K562 (cell line): ENCODE results near the gene ADCY4. TPM values are rescaled to one million over a fixed set of nuclear protein-coding genes. Genes with fewer than 3 reads are reported as not detected.

Experiments
- ATAC-seq: fragments of 200-7000 bp; cut with Tn5 transposase; 3 replicates; pipeline ENCODE4 v1.9.1; 2020; ENCODE audit warnings: moderate library complexity
- BruUV-seq: library from RNA; stranded (reverse); fragments of 400-500 nt; replicated peaks from 2 replicates; lab custom pipeline; 2021; lab: Mats Ljungman, UMichigan
- CTCF ChIA-PET: fragments of 300-600 bp; formaldehyde crosslinking; extraction: SDS; loops from one replicate; lab custom pipeline; 2021; ENCODE audit warnings: low intra/inter-chr PET ratio; lab: Yijun Ruan, JAX
- POLR2A ChIA-PET: fragments of 300-600, 350-650 bp; sonication (Branson Sonifier 250); formaldehyde crosslinking; extraction: SDS; loops from one replicate; lab custom pipeline; 2021; ENCODE audit warnings: antibody characterized with exemption, inconsistent platforms; lab: Yijun Ruan, JAX
- DNase-seq, 4 experiments: peaks; one replicate each; pipeline versions ENCODE4 v3.0.0 to v3.0.0-alpha.2; 2011 to 2018; ENCODE audit warnings: low spot score in 3 of 4, mixed read lengths in 3 of 4; ENCODE audit errors: extremely low read depth in 1 of 4
- FAIRE-seq: peaks from 2 replicates; lab custom pipeline; 2011; peaks lifted over from hg19 to GRCh38; lab: Jason Lieb, UNC
- H2AFZ ChIP-seq: 2 replicates; pipeline ENCODE4 v1.6.0; 2011; ENCODE audit warnings: low read depth, low read length, control low read depth, inconsistent platforms
- H3K27ac ChIP-seq: fragments of 200-600 bp; 3 replicates; pipeline ENCODE4 v1.8.0; 2011; ENCODE audit warnings: low read depth, mild to moderate bottlenecking, control low read depth, inconsistent platforms, low read length, moderate library complexity, mixed read lengths; ENCODE audit errors: extremely low read depth
- H3K27me3 ChIP-seq, 2 experiments: fragments of 300-600 bp in 1 of 2; 2 replicates in 1 of 2; 3 replicates in 1 of 2; pipeline versions ENCODE4 v1.6.0 to v1.8.0; 2011; ENCODE audit warnings: inconsistent platforms in 2 of 2, low read length in 2 of 2, mild to moderate bottlenecking in 1 of 2, mixed read lengths in 1 of 2, moderate library complexity in 1 of 2; ENCODE audit not compliant: control insufficient read depth in 2 of 2, insufficient read depth in 2 of 2
- H3K36me3 ChIP-seq: fragments of 300-600 bp; 3 replicates; pipeline ENCODE4 v1.8.0; 2011; ENCODE audit warnings: mild to moderate bottlenecking, low read length, inconsistent platforms; ENCODE audit not compliant: control insufficient read depth, insufficient read depth
- H3K4me1 ChIP-seq, 2 experiments: fragments of 200-600 bp in 1 of 2; replicated peaks in 1 of 2; 2 replicates in 1 of 2; 3 replicates in 1 of 2; pipeline versions ENCODE4 v1.5.1 to v1.8.0; 2011; ENCODE audit warnings: inconsistent platforms in 2 of 2, low read length in 2 of 2, mild to moderate bottlenecking in 1 of 2, mixed read lengths in 1 of 2, moderate library complexity in 1 of 2; ENCODE audit not compliant: control insufficient read depth in 2 of 2, insufficient read depth in 2 of 2
- H3K4me2 ChIP-seq: 2 replicates; pipeline ENCODE4 v1.6.1; 2011; ENCODE audit warnings: low read length, control low read depth, inconsistent platforms, mixed read lengths; ENCODE audit not compliant: insufficient read depth
- H3K4me3 ChIP-seq: fragments of 200-600 bp; sonication (generic), shearing (Covaris generic); 2 replicates; pipeline ENCODE4 v1.5.1; 2016; ENCODE audit warnings: control low read depth, inconsistent platforms
- H3K79me2 ChIP-seq: fragments of 200-600 bp; 3 replicates; pipeline ENCODE4 v1.8.0; 2011; ENCODE audit warnings: low read length, inconsistent platforms; ENCODE audit not compliant: control insufficient read depth, insufficient read depth
- H3K9ac ChIP-seq, 2 experiments: 2 replicates each; pipeline versions ENCODE4 v1.6.0 to v1.6.1; 2011; ENCODE audit warnings: low read depth in 2 of 2, low read length in 2 of 2, control low read depth in 1 of 2, inconsistent platforms in 1 of 2, mild to moderate bottlenecking in 1 of 2, mixed read lengths in 1 of 2; ENCODE audit not compliant: insufficient read depth in 1 of 2
- H3K9me1 ChIP-seq: one replicate; pipeline ENCODE4 v1.6.0; 2011; ENCODE audit warnings: inconsistent platforms, mild to moderate bottlenecking, low read length, moderate library complexity; ENCODE audit not compliant: control insufficient read depth, insufficient read depth
- H3K9me3 ChIP-seq: replicated peaks from 2 replicates; pipeline ENCODE4 v1.5.1; 2011; ENCODE audit warnings: low read depth, low read length, inconsistent platforms; ENCODE audit not compliant: control insufficient read depth, insufficient read depth
- H4K20me1 ChIP-seq: replicated peaks from 2 replicates; pipeline ENCODE4 v1.6.1; 2011; ENCODE audit warnings: low read length, inconsistent platforms, mixed read lengths; ENCODE audit not compliant: control insufficient read depth, insufficient read depth
- FOXM1 ChIP-seq, 2 experiments: fragments of 450-650 bp in 1 of 2; sonication (generic) in 1 of 2; formaldehyde crosslinking in 1 of 2; IDR thresholded peaks; 2 replicates each; pipeline versions ENCODE4 v1.6.1 to v1.9.0; 2017 to 2022; ENCODE audit warnings: low read depth in 2 of 2, mild to moderate bottlenecking in 2 of 2, missing genetic modification reagents in 1 of 2, moderate library complexity in 1 of 2
- HDAC2 ChIP-seq: fragments of 450-650 bp; IDR thresholded peaks from 2 replicates; pipeline ENCODE4 v1.6.1; 2016; ENCODE audit warnings: mild to moderate bottlenecking
- PHF8 ChIP-seq: fragments of 200-600 bp; sonication (generic); IDR thresholded peaks from 2 replicates; pipeline ENCODE4 v1.6.1; 2012; ENCODE audit warnings: mixed run types, mild to moderate bottlenecking, inconsistent platforms, low read length, moderate library complexity, borderline replicate concordance
- RBM39 ChIP-seq: fragments of 200-400 bp; formaldehyde crosslinking; optimal IDR thresholded peaks from 2 replicates; pipeline ENCODE3; 2018; ENCODE audit warnings: low read depth, low read length
- SAFB ChIP-seq: fragments of 200-400 bp; formaldehyde crosslinking; IDR thresholded peaks from 2 replicates; pipeline ENCODE4 v1.6.1; 2017; ENCODE audit warnings: low read depth, low read length, borderline replicate concordance
- U2AF2 ChIP-seq: fragments of 200-400 bp; formaldehyde crosslinking; optimal IDR thresholded peaks from 2 replicates; pipeline ENCODE3; 2017; ENCODE audit warnings: low read depth, mild to moderate bottlenecking, low read length
- ZBTB7A ChIP-seq: IDR thresholded peaks from 2 replicates; pipeline ENCODE4 v1.6.1; 2011; ENCODE audit warnings: low read depth, mild to moderate bottlenecking, low read length, moderate library complexity, borderline replicate concordance; ENCODE audit not compliant: control insufficient read depth
- ZNF324 ChIP-seq: fragments of 250-450 bp; sonication (Bioruptor Pico); IDR thresholded peaks from 2 replicates; pipeline ENCODE4 v1.4.0; 2020; ENCODE audit warnings: mild to moderate bottlenecking
- WGBS: fragments of 100-300 bp; shearing (Covaris generic); methylation state at CpG from one replicate; pipeline ENCODE4 v1.1.6; 2016; ENCODE audit warnings: low coverage, mixed read lengths; ENCODE audit not compliant: insufficient coverage; ENCODE audit errors: missing lambda C conversion rate; 5-methylcytosine and 5-hydroxymethylcytosine counted together
- in situ Hi-C: fragments of 300-500 bp; cut with MboI; formaldehyde crosslinking; loops from 4 replicates; pipeline ENCODE4 v1.15.0; 2018; ENCODE audit warnings: inconsistent platforms, mixed read lengths
- intact Hi-C: fragments of 100-400 bp; cut with micrococcal nuclease; formaldehyde crosslinking; loops from 2 replicates; pipeline ENCODE4 v1.14.2; 2022
- polyA plus RNA-seq, 8 experiments: library from polyadenylated mRNA; depleted of rRNA in 4 of 8; stranded (reverse) in 5 of 8; unstranded in 3 of 8; fragments of >200 nt; fragmentation: Nextera tagmentation in 2 of 8; fragmentation: Illumina TruSeq in 1 of 8; extraction: Ambion mirVana in 2 of 8; extraction: Trizol in 1 of 8; gene quantifications; 2 replicates each; pipeline versions ENCODE4 v1.2.1 to v1.2.3, GENCODE V29; 2011 to 2014; ENCODE audit warnings: inconsistent platforms in 1 of 8, missing spikeins in 1 of 8
- total RNA-seq, 7 experiments: library from RNA; depleted of rRNA in 6 of 7; stranded (reverse); fragments of >200 nt in 6 of 7; fragmentation: Illumina TruSeq in 2 of 7; extraction: Trizol in 2 of 7; gene quantifications; 2 replicates each; pipeline versions ENCODE4 v1.2.1 to v1.2.3, GENCODE V29; 2011 to 2021; ENCODE audit warnings: low replicate concordance in 1 of 7
- TF ChIP-seq, protein P1 (sequence below): sonication (generic); formaldehyde crosslinking; IDR thresholded peaks from 2 replicates; pipeline ENCODE4 v1.8.1; 2023; ENCODE audit warnings: mild to moderate bottlenecking, missing genetic modification reagents

ADCY4 gene
- total and polyA plus RNA-seq, 9 of the 15 experiments (the other 6 are each of a cell fraction or from before 2014, with no cell fraction given) = 0.04 to 0.31 (median 0.15) TPM; not detected in 2

GRCh38 chr14:24340606-24341005, 5.7 kb upstream of the ADCY4 start (continued):
- TF ChIP-seq FOXM1 (IDR thresholded peaks at IDR 0.05; ENCODE audit: low read depth) (no peak), FOXM1 (CRISPR knock-in tag; IDR thresholded peaks at IDR 0.05; ENCODE audit: low read depth) (no peak), SAFB (no peak), ZNF324 (no peak), U2AF2 (no peak), ZBTB7A (no peak), RBM39 (no peak)

- ChIA-PET CTCF (no interaction called here), POLR2A (interaction anchor here (0.9 to 1.0 kb wide), 2 partner anchors 27 to 79 kb away, joined by 3 to 4 read pairs; no protein-coding TSS in a partner anchor)
- Histone ChIP-seq H3K9me3 (no peaks in the 10 kb centered on the region), H3K36me3 (no peaks in the 10 kb centered on the region), H2AFZ (peak within 1 kb of the TSS; percentile 40; the same call in 1 of the 2 replicates), H4K20me1 (no peaks in the 10 kb centered on the region), H3K27ac (no peak within 1 kb of the TSS), H3K9ac (peak within 1 kb of the TSS in 1 of 2 experiments; percentile 5; a peak in 1 of 4 replicates), H3K9me1 (no peaks in the 10 kb centered on the region), H3K4me3 (no peak within 1 kb of the TSS), H3K27me3 (peaks cover 0 to 9% of the 10 kb centered on the region in 2 experiments; a peak in 1 of 5 replicates), H3K4me2 (no peak within 1 kb of the TSS; the same call in 1 of the 2 replicates), H3K79me2 (no peaks in the 10 kb centered on the region), H3K4me1 (peaks cover 5 to 18% of the 10 kb centered on the region in 2 experiments; a peak in 3 of 5 replicates)
- WGBS = 53% methylated on average over 18 of the region's 51 CpGs
- intact Hi-C loops (no loop called here), in situ Hi-C loops (loop anchor here (25.0 kb wide), 1 partner anchor 348 kb away; no protein-coding TSS in a partner anchor)
- DNase-seq (no peak), ATAC-seq (0 out of 3 replicates have a peak, but pooled peaks have one; percentile 20), FAIRE-seq (no peak)
- TF ChIP-seq, protein P1, sequence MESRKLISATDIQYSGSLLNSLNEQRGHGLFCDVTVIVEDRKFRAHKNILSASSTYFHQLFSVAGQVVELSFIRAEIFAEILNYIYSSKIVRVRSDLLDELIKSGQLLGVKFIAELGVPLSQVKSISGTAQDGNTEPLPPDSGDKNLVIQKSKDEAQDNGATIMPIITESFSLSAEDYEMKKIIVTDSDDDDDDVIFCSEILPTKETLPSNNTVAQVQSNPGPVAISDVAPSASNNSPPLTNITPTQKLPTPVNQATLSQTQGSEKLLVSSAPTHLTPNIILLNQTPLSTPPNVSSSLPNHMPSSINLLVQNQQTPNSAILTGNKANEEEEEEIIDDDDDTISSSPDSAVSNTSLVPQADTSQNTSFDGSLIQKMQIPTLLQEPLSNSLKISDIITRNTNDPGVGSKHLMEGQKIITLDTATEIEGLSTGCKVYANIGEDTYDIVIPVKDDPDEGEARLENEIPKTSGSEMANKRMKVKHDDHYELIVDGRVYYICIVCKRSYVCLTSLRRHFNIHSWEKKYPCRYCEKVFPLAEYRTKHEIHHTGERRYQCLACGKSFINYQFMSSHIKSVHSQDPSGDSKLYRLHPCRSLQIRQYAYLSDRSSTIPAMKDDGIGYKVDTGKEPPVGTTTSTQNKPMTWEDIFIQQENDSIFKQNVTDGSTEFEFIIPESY = 0 out of 2 replicates have a peak, but pooled peaks have one; percentile 15
- TF ChIP-seq HDAC2 (no peak), PHF8 (no peak)
- BruUV-seq = no TSS peak
These were observed 4.6 kb upstream of the ADCY4 start, which contains the start of gene RIPK3 for GRCh38 chr14:24339284-24340151. Gene RIPK3 (minus strand): TSS chr14:24339991. CDS start chr14:24339826, 165 bp downstream.
